IMR-90 (cell line): ENCODE results near the gene ASCL5.

Experiments used
- CEBPB ChIP-seq: IDR thresholded peaks from 2 replicates; pipeline ENCODE4 v1.6.1; 2012; ENCODE audit warnings: low read depth, low read length, improper control_type of control experiment
- CTCF ChIP-seq: conservative IDR thresholded peaks from 2 replicates; pipeline ENCODE4 v1.5.1; 2012; ENCODE audit warnings: mild to moderate bottlenecking, low read depth, low read length, improper control_type of control experiment
- FOS ChIP-seq: fragments of 150-350 bp; IDR thresholded peaks from 2 replicates; pipeline ENCODE4 v1.6.1; 2016; ENCODE audit warnings: low read depth, low read length
- POLR2A ChIP-seq: IDR thresholded peaks from 2 replicates; pipeline ENCODE4 v1.6.1; 2012; ENCODE audit warnings: mild to moderate bottlenecking, low read depth, low read length
- RCOR1 ChIP-seq: IDR thresholded peaks from 2 replicates; pipeline ENCODE4 v1.6.1; 2012; ENCODE audit warnings: mild to moderate bottlenecking, low read length, improper control_type of control experiment; ENCODE audit not compliant: insufficient replicate concordance
- RFX5 ChIP-seq: IDR thresholded peaks from 2 replicates; pipeline ENCODE4 v1.8.0; 2012; ENCODE audit warnings: low read depth, mild to moderate bottlenecking, low read length, moderate library complexity
- SMC3 ChIP-seq: fragments of 150-350 bp; IDR thresholded peaks from 2 replicates; pipeline ENCODE4 v1.6.1; 2016; ENCODE audit warnings: low read depth, mild to moderate bottlenecking, antibody characterized with exemption, low read length, moderate library complexity
- USF2 ChIP-seq: fragments of 150-350 bp; IDR thresholded peaks from 2 replicates; pipeline ENCODE4 v1.6.1; 2017; ENCODE audit warnings: mild to moderate bottlenecking, antibody characterized with exemption, low read length, low read depth

DNA sequence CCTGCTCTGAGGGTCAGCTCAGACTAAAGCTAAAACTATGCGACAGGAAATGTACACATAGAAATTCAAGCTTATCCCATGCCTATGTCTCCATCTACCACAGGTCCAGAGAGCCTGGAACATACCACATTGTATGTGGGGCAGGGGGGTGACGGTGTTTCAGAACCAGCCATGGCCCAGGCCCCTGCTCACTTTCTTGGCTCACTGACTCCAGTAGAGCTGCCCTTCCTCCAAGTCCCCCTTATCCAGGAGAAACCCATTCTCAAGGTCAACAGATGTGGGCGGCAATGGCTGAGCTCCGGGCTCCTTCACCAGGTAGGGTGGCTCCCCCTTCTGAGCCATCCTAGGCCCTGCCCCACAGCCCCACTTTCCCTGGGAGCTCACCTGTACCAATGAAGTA, 35.7 kb downstream of the ASCL5 start:
- TF ChIP-seq USF2 (no peak), CTCF (no peak), CEBPB (no peak), RFX5 (no peak), SMC3 (no peak), POLR2A (no peak), RCOR1 (no peak), FOS (no peak)
